K562 (cell line): ENCODE data around the gene RNF113B. TPM values are rescaled to one million over a fixed set of nuclear protein-coding genes. Genes with fewer than 3 reads are reported as not detected.

ENCODE experiments used
- ATAC-seq: fragments of 200-7000 bp; cut with Tn5 transposase; 3 replicates; pipeline ENCODE4 v1.9.1; 2020; ENCODE audit warnings: moderate library complexity
- BruUV-seq: library from RNA; stranded (reverse); fragments of 400-500 nt; replicated peaks from 2 replicates; lab custom pipeline; 2021; lab: Mats Ljungman, UMichigan
- CTCF ChIA-PET: fragments of 300-600 bp; formaldehyde crosslinking; extraction: SDS; loops from one replicate; lab custom pipeline; 2021; ENCODE audit warnings: low intra/inter-chr PET ratio; lab: Yijun Ruan, JAX
- POLR2A ChIA-PET: fragments of 300-600, 350-650 bp; sonication (Branson Sonifier 250); formaldehyde crosslinking; extraction: SDS; loops from one replicate; lab custom pipeline; 2021; ENCODE audit warnings: antibody characterized with exemption, inconsistent platforms; lab: Yijun Ruan, JAX
- DNase-seq, 4 experiments: peaks; one replicate each; pipeline versions ENCODE4 v3.0.0 to v3.0.0-alpha.2; 2011 to 2018; ENCODE audit warnings: low spot score in 3 of 4, mixed read lengths in 3 of 4; ENCODE audit errors: extremely low read depth in 1 of 4
- FAIRE-seq: peaks from 2 replicates; lab custom pipeline; 2011; peaks lifted over from hg19 to GRCh38; lab: Jason Lieb, UNC
- H2AFZ ChIP-seq: 2 replicates; pipeline ENCODE4 v1.6.0; 2011; ENCODE audit warnings: low read depth, low read length, control low read depth, inconsistent platforms
- H3K27ac ChIP-seq: fragments of 200-600 bp; 3 replicates; pipeline ENCODE4 v1.8.0; 2011; ENCODE audit warnings: low read depth, mild to moderate bottlenecking, control low read depth, inconsistent platforms, low read length, moderate library complexity, mixed read lengths; ENCODE audit errors: extremely low read depth
- H3K27me3 ChIP-seq, 2 experiments: fragments of 300-600 bp in 1 of 2; 2 replicates in 1 of 2; 3 replicates in 1 of 2; pipeline versions ENCODE4 v1.6.0 to v1.8.0; 2011; ENCODE audit warnings: inconsistent platforms in 2 of 2, low read length in 2 of 2, mild to moderate bottlenecking in 1 of 2, mixed read lengths in 1 of 2, moderate library complexity in 1 of 2; ENCODE audit not compliant: control insufficient read depth in 2 of 2, insufficient read depth in 2 of 2
- H3K36me3 ChIP-seq: fragments of 300-600 bp; 3 replicates; pipeline ENCODE4 v1.8.0; 2011; ENCODE audit warnings: mild to moderate bottlenecking, low read length, inconsistent platforms; ENCODE audit not compliant: control insufficient read depth, insufficient read depth
- H3K4me1 ChIP-seq, 2 experiments: fragments of 200-600 bp in 1 of 2; replicated peaks in 1 of 2; 2 replicates in 1 of 2; 3 replicates in 1 of 2; pipeline versions ENCODE4 v1.5.1 to v1.8.0; 2011; ENCODE audit warnings: inconsistent platforms in 2 of 2, low read length in 2 of 2, mild to moderate bottlenecking in 1 of 2, mixed read lengths in 1 of 2, moderate library complexity in 1 of 2; ENCODE audit not compliant: control insufficient read depth in 2 of 2, insufficient read depth in 2 of 2
- H3K4me2 ChIP-seq: 2 replicates; pipeline ENCODE4 v1.6.1; 2011; ENCODE audit warnings: low read length, control low read depth, inconsistent platforms, mixed read lengths; ENCODE audit not compliant: insufficient read depth
- H3K4me3 ChIP-seq: fragments of 200-600 bp; sonication (generic), shearing (Covaris generic); 2 replicates; pipeline ENCODE4 v1.5.1; 2016; ENCODE audit warnings: control low read depth, inconsistent platforms
- H3K79me2 ChIP-seq: fragments of 200-600 bp; 3 replicates; pipeline ENCODE4 v1.8.0; 2011; ENCODE audit warnings: low read length, inconsistent platforms; ENCODE audit not compliant: control insufficient read depth, insufficient read depth
- H3K9ac ChIP-seq, 2 experiments: 2 replicates each; pipeline versions ENCODE4 v1.6.0 to v1.6.1; 2011; ENCODE audit warnings: low read depth in 2 of 2, low read length in 2 of 2, control low read depth in 1 of 2, inconsistent platforms in 1 of 2, mild to moderate bottlenecking in 1 of 2, mixed read lengths in 1 of 2; ENCODE audit not compliant: insufficient read depth in 1 of 2
- H3K9me1 ChIP-seq: one replicate; pipeline ENCODE4 v1.6.0; 2011; ENCODE audit warnings: inconsistent platforms, mild to moderate bottlenecking, low read length, moderate library complexity; ENCODE audit not compliant: control insufficient read depth, insufficient read depth
- H3K9me3 ChIP-seq: replicated peaks from 2 replicates; pipeline ENCODE4 v1.5.1; 2011; ENCODE audit warnings: low read depth, low read length, inconsistent platforms; ENCODE audit not compliant: control insufficient read depth, insufficient read depth
- H4K20me1 ChIP-seq: replicated peaks from 2 replicates; pipeline ENCODE4 v1.6.1; 2011; ENCODE audit warnings: low read length, inconsistent platforms, mixed read lengths; ENCODE audit not compliant: control insufficient read depth, insufficient read depth
- HMG20B ChIP-seq: fragments of 250-450 bp; sonication (Bioruptor Pico); IDR thresholded peaks from 2 replicates; pipeline ENCODE4 v1.5.0; 2021; ENCODE audit warnings: mild to moderate bottlenecking
- HMGN3 ChIP-seq: IDR thresholded peaks from 2 replicates; pipeline ENCODE4 v1.6.1; 2011; ENCODE audit warnings: borderline replicate concordance, low read depth, mild to moderate bottlenecking, mixed read lengths, low read length; ENCODE audit not compliant: insufficient read length; ENCODE audit errors: extremely low read depth
- NFIX ChIP-seq: fragments of 250-450 bp; sonication (Bioruptor Pico); IDR thresholded peaks from 2 replicates; pipeline ENCODE4 v1.4.0; 2020; ENCODE audit warnings: low read depth, mild to moderate bottlenecking, moderate library complexity
- NR2C1 ChIP-seq, 2 experiments: fragments of 450-650 bp; IDR thresholded peaks; 2 replicates each; pipeline ENCODE4 v1.6.1; 2017; ENCODE audit warnings: mild to moderate bottlenecking in 2 of 2, antibody characterized with exemption in 1 of 2, inconsistent platforms in 1 of 2, missing compliant biosample characterization in 1 of 2, missing genetic modification characterization in 1 of 2
- RHOXF2B ChIP-seq: fragments of 250-450 bp; sonication (Bioruptor Pico); conservative IDR thresholded peaks from 2 replicates; pipeline ENCODE4 v1.5.1; 2021
- STAT5B ChIP-seq: fragments of 250-450 bp; sonication (Bioruptor Pico); IDR thresholded peaks from 2 replicates; pipeline ENCODE4 v1.8.0; 2021; ENCODE audit warnings: mild to moderate bottlenecking, inconsistent platforms
- ZFP30 ChIP-seq: fragments of 250-450 bp; sonication (Bioruptor Pico); IDR thresholded peaks from 2 replicates; pipeline ENCODE4 v1.8.0; 2022; ENCODE audit warnings: moderate library complexity, mild to moderate bottlenecking, inconsistent platforms, borderline replicate concordance
- ZFPM2 ChIP-seq: fragments of 250-450 bp; sonication (Bioruptor Pico); IDR thresholded peaks from 2 replicates; pipeline ENCODE4 v1.5.1; 2022; ENCODE audit warnings: mild to moderate bottlenecking
- ZNF212 ChIP-seq: fragments of 450-650 bp; formaldehyde crosslinking; IDR thresholded peaks from 2 replicates; pipeline ENCODE4 v1.4.0; 2020; ENCODE audit warnings: mild to moderate bottlenecking
- ZNF274 ChIP-seq: IDR thresholded peaks from 2 replicates; pipeline ENCODE4 v1.6.1; 2011; ENCODE audit warnings: low read depth, mild to moderate bottlenecking, low read length, moderate library complexity, borderline replicate concordance
- ZNF384 ChIP-seq: IDR thresholded peaks from 2 replicates; pipeline ENCODE4 v1.6.1; 2012; ENCODE audit warnings: low read depth, low read length, improper control_type of control experiment
- WGBS: fragments of 100-300 bp; shearing (Covaris generic); methylation state at CpG from one replicate; pipeline ENCODE4 v1.1.6; 2016; ENCODE audit warnings: low coverage, mixed read lengths; ENCODE audit not compliant: insufficient coverage; ENCODE audit errors: missing lambda C conversion rate; 5-methylcytosine and 5-hydroxymethylcytosine counted together
- in situ Hi-C: fragments of 300-500 bp; cut with MboI; formaldehyde crosslinking; loops from 4 replicates; pipeline ENCODE4 v1.15.0; 2018; ENCODE audit warnings: inconsistent platforms, mixed read lengths
- intact Hi-C: fragments of 100-400 bp; cut with micrococcal nuclease; formaldehyde crosslinking; loops from 2 replicates; pipeline ENCODE4 v1.14.2; 2022
- polyA plus RNA-seq, 8 experiments: library from polyadenylated mRNA; depleted of rRNA in 4 of 8; stranded (reverse) in 5 of 8; unstranded in 3 of 8; fragments of >200 nt; fragmentation: Nextera tagmentation in 2 of 8; fragmentation: Illumina TruSeq in 1 of 8; extraction: Ambion mirVana in 2 of 8; extraction: Trizol in 1 of 8; gene quantifications; 2 replicates each; pipeline versions ENCODE4 v1.2.1 to v1.2.3, GENCODE V29; 2011 to 2014; ENCODE audit warnings: inconsistent platforms in 1 of 8, missing spikeins in 1 of 8
- total RNA-seq, 7 experiments: library from RNA; depleted of rRNA in 6 of 7; stranded (reverse); fragments of >200 nt in 6 of 7; fragmentation: Illumina TruSeq in 2 of 7; extraction: Trizol in 2 of 7; gene quantifications; 2 replicates each; pipeline versions ENCODE4 v1.2.1 to v1.2.3, GENCODE V29; 2011 to 2021; ENCODE audit warnings: low replicate concordance in 1 of 7
- TF ChIP-seq, protein P1 (sequence below): fragments of 250-450 bp; sonication (Bioruptor Pico); IDR thresholded peaks from 2 replicates; pipeline ENCODE4 v1.8.0; 2021; ENCODE audit warnings: borderline replicate concordance, mild to moderate bottlenecking, moderate library complexity; ENCODE audit not compliant: poor library complexity, severe bottlenecking
- TF ChIP-seq, protein P2 (sequence below): fragments of 250-450 bp; sonication (Bioruptor Pico); IDR thresholded peaks from 2 replicates; pipeline ENCODE4 v1.9.0; 2021; ENCODE audit warnings: mild to moderate bottlenecking
- TF ChIP-seq, protein P3 (sequence below): fragments of 250-450 bp; sonication (Bioruptor Pico); IDR thresholded peaks from 2 replicates; pipeline ENCODE4 v1.4.0; 2020; ENCODE audit warnings: borderline replicate concordance

RNF113B gene
- total and polyA plus RNA-seq, 9 of the 15 experiments (the other 6 are each of a cell fraction or from before 2014, with no cell fraction given): 0.09 TPM; not detected in 8

DNA sequence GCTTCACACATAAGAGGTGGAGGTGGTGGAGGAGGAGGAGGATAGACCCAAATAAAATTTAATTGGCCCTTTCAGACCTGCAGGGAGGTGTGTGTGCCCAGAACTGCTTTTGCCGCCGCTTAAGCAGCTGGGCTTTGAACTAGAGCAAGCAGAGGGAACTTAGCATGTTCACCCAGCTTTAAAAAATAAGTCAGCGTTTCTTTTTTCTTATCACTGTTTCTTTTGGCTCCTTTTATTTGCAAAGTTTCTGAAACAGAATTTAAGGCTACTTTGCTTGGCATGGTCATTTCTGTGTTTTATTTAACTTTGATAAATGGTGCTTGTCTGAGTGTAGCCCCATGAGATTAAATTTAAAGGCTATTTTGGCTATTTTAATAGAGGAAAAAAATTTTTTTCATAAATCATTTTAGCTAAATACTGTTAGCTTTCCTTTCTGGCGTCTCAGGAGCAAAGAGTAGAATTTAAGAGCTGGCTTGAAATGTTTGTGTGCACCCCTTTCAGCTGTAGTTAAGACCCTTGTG, 43.3 kb upstream of the RNF113B start:
- H3K27me3 ChIP-seq: peaks cover 8 to 27% of the 10 kb centered on the region in 2 experiments; a peak in 4 of 5 replicates
- peaks cover 0 to 4% of the 10 kb centered on the region in 2 experiments; a peak in 3 of 5 replicates for H3K4me1 ChIP-seq
- H3K36me3 ChIP-seq: no peaks in the 10 kb centered on the region
- intact Hi-C loops: no loop called here
- TF ChIP-seq STAT5B (CRISPR knock-in tag): no peak
- TF ChIP-seq, protein P1, sequence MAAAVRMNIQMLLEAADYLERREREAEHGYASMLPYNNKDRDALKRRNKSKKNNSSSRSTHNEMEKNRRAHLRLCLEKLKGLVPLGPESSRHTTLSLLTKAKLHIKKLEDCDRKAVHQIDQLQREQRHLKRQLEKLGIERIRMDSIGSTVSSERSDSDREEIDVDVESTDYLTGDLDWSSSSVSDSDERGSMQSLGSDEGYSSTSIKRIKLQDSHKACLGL (CRISPR knock-in tag): no peak
- TF ChIP-seq, protein P2, sequence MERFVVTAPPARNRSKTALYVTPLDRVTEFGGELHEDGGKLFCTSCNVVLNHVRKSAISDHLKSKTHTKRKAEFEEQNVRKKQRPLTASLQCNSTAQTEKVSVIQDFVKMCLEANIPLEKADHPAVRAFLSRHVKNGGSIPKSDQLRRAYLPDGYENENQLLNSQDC (CRISPR knock-in tag): no peak
- TF ChIP-seq, protein P3, sequence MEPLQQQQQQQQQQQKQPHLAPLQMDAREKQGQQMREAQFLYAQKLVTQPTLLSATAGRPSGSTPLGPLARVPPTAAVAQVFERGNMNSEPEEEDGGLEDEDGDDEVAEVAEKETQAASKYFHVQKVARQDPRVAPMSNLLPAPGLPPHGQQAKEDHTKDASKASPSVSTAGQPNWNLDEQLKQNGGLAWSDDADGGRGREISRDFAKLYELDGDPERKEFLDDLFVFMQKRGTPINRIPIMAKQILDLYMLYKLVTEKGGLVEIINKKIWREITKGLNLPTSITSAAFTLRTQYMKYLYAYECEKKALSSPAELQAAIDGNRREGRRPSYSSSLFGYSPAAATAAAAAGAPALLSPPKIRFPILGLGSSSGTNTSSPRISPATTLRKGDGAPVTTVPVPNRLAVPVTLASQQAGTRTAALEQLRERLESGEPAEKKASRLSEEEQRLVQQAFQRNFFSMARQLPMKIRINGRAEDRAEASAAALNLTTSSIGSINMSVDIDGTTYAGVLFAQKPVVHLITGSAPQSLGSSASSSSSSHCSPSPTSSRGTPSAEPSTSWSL (CRISPR knock-in tag): no peak
- TF ChIP-seq ZFPM2 (CRISPR knock-in tag): no peak
- no peak for TF ChIP-seq ZNF274
- TF ChIP-seq HMGN3: no peak
- TF ChIP-seq NR2C1 (IDR thresholded peaks at IDR 0.05): no peak
- no peak for TF ChIP-seq NR2C1 (tag; IDR thresholded peaks at IDR 0.05)
- no peak for TF ChIP-seq ZFP30 (CRISPR knock-in tag)
- TF ChIP-seq ZNF384: no peak
- no peak for TF ChIP-seq ZNF212 (CRISPR knock-in tag)
- TF ChIP-seq NFIX (CRISPR knock-in tag): no peak
- no peak for TF ChIP-seq RHOXF2B (CRISPR knock-in tag)
- TF ChIP-seq HMG20B (CRISPR knock-in tag): no peak
- TF ChIP-seq, all 486 proteins: peak for 0
- Histone ChIP-seq H3K9me1 (no peaks in the 10 kb centered on the region), H3K79me2 (no peaks in the 10 kb centered on the region), H3K9me3 (no peaks in the 10 kb centered on the region), H3K4me2 (no peak overlapping the region), H3K4me3 (no peak overlapping the region), H4K20me1 (no peaks in the 10 kb centered on the region; the same call in 1 of the 2 replicates), H3K27ac (no peak overlapping the region), H3K9ac (no peak overlapping the region), H2AFZ (no peak overlapping the region)
- ChIA-PET CTCF (no interaction called here), POLR2A (no interaction called here)
- ATAC-seq (no peak), DNase-seq (no peak), FAIRE-seq (no peak)
- WGBS: 7% methylated on average over 4 of the region's 4 CpGs
- in situ Hi-C loops: no loop called here
- BruUV-seq: no TSS peak
